ENCODE results near the gene TEX26.

TEX26 gene

DNA sequence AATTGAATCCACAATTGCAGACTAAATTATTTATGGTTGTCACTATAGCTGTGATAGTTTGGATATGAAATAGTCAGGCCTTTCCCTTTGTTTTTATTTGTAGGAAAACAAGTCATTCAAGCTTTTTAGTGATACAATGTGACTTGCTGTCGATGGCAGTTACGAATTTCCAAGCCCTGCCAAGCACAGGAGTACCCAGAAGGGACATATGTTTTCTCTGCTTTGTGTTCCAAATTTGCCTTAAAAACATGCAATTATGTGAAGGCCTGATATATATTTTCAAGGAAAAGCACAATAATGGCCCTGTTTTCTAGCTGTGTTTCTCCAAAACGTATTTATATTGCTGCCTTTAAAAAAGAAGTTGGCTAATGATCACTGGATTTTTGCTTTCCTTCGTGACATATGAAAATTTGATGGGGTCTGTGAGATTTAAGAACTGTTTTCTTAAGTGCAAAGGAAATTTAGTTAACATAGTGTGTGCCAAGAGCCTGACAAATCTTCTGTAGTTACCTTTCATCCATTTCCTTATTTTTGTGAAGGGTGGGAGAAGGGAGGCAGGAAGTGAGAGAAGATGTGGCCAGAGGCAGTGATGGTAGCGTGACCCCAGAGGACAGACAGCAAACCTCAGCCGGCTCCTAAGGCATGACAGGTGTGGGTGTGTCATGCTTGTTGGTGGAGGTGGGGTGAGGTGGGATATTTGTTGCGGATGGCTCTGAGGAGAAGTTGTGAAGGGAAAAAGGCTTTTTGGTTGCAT, 79.6 kb downstream of the TEX26 start:
- DNase-seq (ENCODE audit: low read depth in 1 of 2, low spot score in 1 of 2): no peak

- DNase-seq (ENCODE audit: low read depth in 1 of 2, low spot score in 1 of 2): no peak
These were observed 80.2 kb downstream of the TEX26 start for GRCh38 chr13:31012655-31013024.

DNA sequence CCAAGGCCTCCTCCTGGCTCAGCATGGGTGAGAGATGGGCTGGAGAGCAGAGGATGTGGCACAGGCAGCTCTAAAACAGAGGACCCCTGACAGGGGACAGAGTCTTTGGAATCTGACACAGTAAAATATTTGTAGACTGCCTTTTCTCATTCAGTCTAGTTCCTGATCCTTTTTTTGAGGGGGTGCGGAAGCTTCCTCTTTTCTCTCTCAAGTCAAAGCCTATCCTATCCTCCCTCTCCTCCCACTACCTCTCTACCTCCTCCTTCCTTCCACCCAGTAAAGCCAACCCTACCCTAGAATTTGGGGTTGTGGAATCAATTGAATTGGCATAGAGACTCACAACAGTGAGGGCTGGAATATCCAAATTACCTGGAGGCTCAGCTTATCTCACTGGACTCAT, 82.0 kb downstream of the TEX26 start:
- DNase-seq (ENCODE audit: low read depth in 1 of 2, low spot score in 1 of 2): no peak

DNA sequence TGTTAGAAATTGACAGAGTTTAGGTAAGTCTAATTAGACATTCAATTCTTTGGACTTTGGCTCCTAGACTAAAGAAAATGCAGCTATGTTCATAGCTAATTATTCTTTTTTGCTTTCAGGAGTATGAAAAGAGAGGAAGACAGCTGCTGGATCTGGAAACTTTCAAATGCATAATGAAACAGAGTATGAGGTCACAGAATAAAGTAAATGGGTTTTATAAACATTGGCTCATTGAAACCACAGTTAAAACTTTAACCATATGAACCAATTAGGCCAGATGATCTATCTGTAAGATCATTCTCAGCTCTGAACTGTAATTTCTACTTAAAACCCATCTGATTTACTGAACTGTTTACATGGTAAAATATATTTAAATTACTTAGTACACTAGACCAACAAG, 82.7 kb downstream of the TEX26 start:
- no peak for DNase-seq (ENCODE audit: low read depth in 1 of 2, low spot score in 1 of 2)

GRCh38 chr13:31016342-31017325, 84.2 kb downstream of the TEX26 start:
- no peak for DNase-seq (ENCODE audit: low read depth in 1 of 2, low spot score in 1 of 2)

GRCh38 chr13:31018511-31018910, 86.1 kb downstream of the TEX26 start:
- DNase-seq (ENCODE audit: low read depth in 1 of 2, low spot score in 1 of 2): no peak

- no peak for DNase-seq (ENCODE audit: low read depth in 1 of 2, low spot score in 1 of 2)
These were observed 88.5 kb downstream of the TEX26 start for GRCh38 chr13:31020996-31021395.

DNA sequence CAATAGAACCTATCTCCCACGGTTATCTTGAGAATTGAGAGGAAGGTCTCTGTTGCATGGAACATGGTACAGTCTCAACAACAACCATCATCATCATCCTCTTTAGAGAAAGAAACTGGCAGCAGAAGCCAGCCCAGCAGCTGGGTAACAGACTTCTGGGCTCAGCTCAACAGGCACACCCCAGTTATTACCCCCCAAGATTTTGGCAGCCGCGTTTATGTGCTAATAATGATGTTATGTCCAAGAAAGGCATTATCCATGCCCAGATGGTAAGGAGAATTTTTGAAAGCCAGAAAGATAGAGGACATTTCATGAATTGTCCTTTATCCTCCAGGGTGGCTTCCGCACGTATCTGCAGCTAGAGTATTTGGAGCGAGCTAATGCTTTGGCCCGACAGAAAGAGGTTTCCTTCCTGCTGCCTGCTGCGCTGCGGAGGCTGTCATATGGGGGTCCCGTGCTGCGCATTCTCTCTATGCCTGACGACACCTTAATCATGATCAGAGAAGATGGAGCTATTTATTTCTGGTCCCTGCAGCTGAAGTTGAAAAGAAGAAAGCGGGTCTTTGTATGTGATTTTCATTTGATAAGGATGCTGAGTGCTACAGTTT, 89.9 kb downstream of the TEX26 start:
- DNase-seq (ENCODE audit: low read depth in 1 of 2, low spot score in 1 of 2): no peak

DNA sequence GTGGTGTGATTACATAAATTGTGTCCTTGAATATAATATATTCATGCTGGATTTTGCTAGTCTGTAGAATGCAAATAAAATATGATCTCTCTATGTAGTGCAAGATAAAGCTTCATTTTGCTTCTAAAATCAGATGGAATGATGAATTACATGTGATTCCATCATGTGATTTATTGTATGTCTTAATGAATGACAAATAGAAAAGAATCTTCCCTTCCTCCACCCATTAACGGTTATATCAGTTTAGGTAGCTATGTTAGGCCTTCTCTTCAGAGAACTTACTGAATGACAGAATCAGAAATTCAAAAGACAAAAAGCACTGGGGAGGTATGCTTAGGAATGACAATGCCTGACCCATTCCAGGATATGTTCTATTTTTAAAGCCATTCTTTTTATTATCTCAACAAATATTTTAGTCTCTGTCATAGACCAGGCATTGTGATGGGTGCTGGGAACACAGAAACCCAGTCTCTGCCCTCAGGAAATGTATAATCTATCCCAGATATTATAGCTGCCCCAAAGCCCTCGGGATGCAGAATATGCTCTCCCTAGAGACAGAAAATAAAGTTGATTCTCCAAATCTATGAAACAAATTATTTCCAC, 90.6 kb downstream of the TEX26 start:
- DNase-seq (ENCODE audit: low read depth in 1 of 2, low spot score in 1 of 2): no peak
